H1 (cell line): ENCODE data around the gene ASTN2. TPM values are rescaled to one million over a fixed set of nuclear protein-coding genes. Genes with fewer than 3 reads are reported as not detected.

Source experiments
- CTCF ChIA-PET: fragments of 300-600 bp; sonication (Branson Sonifier 250); formaldehyde crosslinking; loops from one replicate; lab custom pipeline; 2021; ENCODE audit not compliant: partially characterized antibody; lab: Charles Lee
- POLR2A ChIA-PET: fragments of 300-600 bp; sonication (Branson Sonifier 250); formaldehyde crosslinking; loops from one replicate; lab custom pipeline; 2021; ENCODE audit warnings: inconsistent platforms; ENCODE audit not compliant: partially characterized antibody; lab: Charles Lee
- DNase-seq, 2 experiments: peaks; one replicate each; pipeline versions ENCODE4 v3.0.0 to v3.0.0-alpha.2; 2010 to 2022; ENCODE audit warnings: low spot score in 2 of 2, low read depth in 1 of 2, mixed read lengths in 1 of 2
- FAIRE-seq: peaks from 2 replicates; lab custom pipeline; 2011; peaks lifted over from hg19 to GRCh38; lab: Jason Lieb, UNC
- H2AFZ ChIP-seq: 2 replicates; pipeline ENCODE4 v1.8.1; 2012; ENCODE audit warnings: low read length, inconsistent platforms
- H2AK5ac ChIP-seq: 2 replicates; pipeline ENCODE4 v1.6.1; 2013; ENCODE audit warnings: low read depth, low read length
- H2BK120ac ChIP-seq: replicated peaks from 2 replicates; pipeline ENCODE3; 2013; ENCODE audit warnings: low read depth, low read length, inconsistent platforms
- H2BK12ac ChIP-seq: 2 replicates; pipeline ENCODE4 v1.6.1; 2013; ENCODE audit warnings: low read depth, low read length
- H2BK15ac ChIP-seq: 2 replicates; pipeline ENCODE4 v1.6.1; 2013; ENCODE audit warnings: low read length
- H2BK20ac ChIP-seq: 2 replicates; pipeline ENCODE4 v1.6.1; 2013; ENCODE audit warnings: low read length
- H2BK5ac ChIP-seq: 2 replicates; pipeline ENCODE4 v1.6.1; 2013; ENCODE audit warnings: low read depth, low read length
- H3K14ac ChIP-seq: 2 replicates; pipeline ENCODE4 v1.6.1; 2013; ENCODE audit warnings: inconsistent platforms; ENCODE audit not compliant: insufficient read length
- H3K18ac ChIP-seq: 2 replicates; pipeline ENCODE4 v1.6.1; 2013; ENCODE audit warnings: low read length; ENCODE audit errors: extremely low read depth
- H3K23ac ChIP-seq: 2 replicates; pipeline ENCODE4 v1.6.1; 2013; ENCODE audit warnings: inconsistent platforms; ENCODE audit not compliant: insufficient read length
- H3K23me2 ChIP-seq: 2 replicates; pipeline ENCODE4 v1.6.1; 2013; ENCODE audit warnings: low read depth, low read length
- H3K27ac ChIP-seq: 2 replicates; pipeline ENCODE4 v1.6.1; 2011; ENCODE audit warnings: low read depth, low read length, inconsistent platforms
- H3K27me3 ChIP-seq, 4 experiments: replicated peaks in 1 of 4; 1 replicate in 1 of 4; 2 replicates in 3 of 4; pipeline versions ENCODE4 v1.6.1 to v1.8.1; 2011 to 2013; ENCODE audit warnings: low read length in 3 of 4, mild to moderate bottlenecking in 3 of 4, inconsistent platforms in 2 of 4, mixed read lengths in 2 of 4, moderate library complexity in 1 of 4; ENCODE audit not compliant: control insufficient read depth in 3 of 4, insufficient read depth in 3 of 4; ENCODE audit errors: extremely low read depth in 1 of 4
- H3K36me3 ChIP-seq, 4 experiments: 2 replicates each; pipeline versions ENCODE4 v1.6.1 to v1.8.1; 2011 to 2013; ENCODE audit warnings: mild to moderate bottlenecking in 4 of 4, low read length in 3 of 4, moderate library complexity in 2 of 4, control low read depth in 1 of 4, inconsistent platforms in 1 of 4; ENCODE audit not compliant: insufficient read depth in 4 of 4, control insufficient read depth in 2 of 4
- H3K4ac ChIP-seq: replicated peaks from 2 replicates; pipeline ENCODE3; 2013; ENCODE audit warnings: low read length, low read depth, mixed read lengths, inconsistent platforms; ENCODE audit not compliant: insufficient read length
- H3K4me1 ChIP-seq, 4 experiments: replicated peaks in 1 of 4; 1 replicate in 1 of 4; 2 replicates in 3 of 4; pipeline versions ENCODE4 v1.6.1 to v1.8.1; 2011 to 2013; ENCODE audit warnings: low read length in 3 of 4, inconsistent platforms in 2 of 4, mixed read lengths in 1 of 4; ENCODE audit not compliant: insufficient read depth in 4 of 4, control insufficient read depth in 3 of 4
- H3K4me2 ChIP-seq, 2 experiments: 2 replicates each; pipeline versions ENCODE4 v1.6.1 to v1.8.1; 2011 to 2013; ENCODE audit warnings: low read depth in 2 of 2, low read length in 2 of 2, control low read depth in 1 of 2, inconsistent platforms in 1 of 2, mild to moderate bottlenecking in 1 of 2; ENCODE audit not compliant: insufficient read depth in 1 of 2
- H3K4me3 ChIP-seq, 4 experiments: fragments of 200-600, 300-600 bp in 1 of 4; sonication (generic), shearing (Covaris generic), sonication (Bioruptor Twin) in 1 of 4; 2 replicates each; pipeline versions ENCODE4 v1.5.1 to v1.8.1; 2011 to 2016; ENCODE audit warnings: low read length in 4 of 4, low read depth in 3 of 4, control low read depth in 2 of 4, inconsistent platforms in 2 of 4, mild to moderate bottlenecking in 2 of 4, mixed read lengths in 1 of 4, moderate library complexity in 1 of 4; ENCODE audit not compliant: insufficient read depth in 2 of 4; ENCODE audit errors: extremely low read depth in 1 of 4
- H3K56ac ChIP-seq: replicated peaks from 2 replicates; pipeline ENCODE3; 2013; ENCODE audit warnings: low read depth, mild to moderate bottlenecking, mixed read lengths, low read length, inconsistent platforms; ENCODE audit not compliant: insufficient read length
- H3K79me1 ChIP-seq: 2 replicates; pipeline ENCODE4 v1.6.1; 2013; ENCODE audit warnings: low read depth, low read length, control low read depth
- H3K79me2 ChIP-seq, 2 experiments: 2 replicates each; pipeline versions ENCODE4 v1.6.1 to v1.8.1; 2012 to 2013; ENCODE audit warnings: low read length in 2 of 2, mild to moderate bottlenecking in 2 of 2, inconsistent platforms in 1 of 2; ENCODE audit not compliant: insufficient read depth in 2 of 2, control insufficient read depth in 1 of 2
- H3K9ac ChIP-seq, 4 experiments: replicated peaks in 1 of 4; 1 replicate in 1 of 4; 2 replicates in 3 of 4; pipeline versions ENCODE4 v1.6.1 to v1.8.1; 2011 to 2013; ENCODE audit warnings: low read depth in 3 of 4, low read length in 3 of 4, control low read depth in 2 of 4, mild to moderate bottlenecking in 2 of 4, moderate library complexity in 2 of 4, inconsistent platforms in 1 of 4; ENCODE audit errors: extremely low read depth in 1 of 4
- H3K9me3 ChIP-seq, 2 experiments: 2 replicates each; pipeline versions ENCODE4 v1.6.1 to v1.8.1; 2012 to 2013; ENCODE audit warnings: mild to moderate bottlenecking in 2 of 2, moderate library complexity in 2 of 2, control low read depth in 1 of 2, inconsistent platforms in 1 of 2, low read depth in 1 of 2, low read length in 1 of 2, mixed read lengths in 1 of 2; ENCODE audit not compliant: insufficient read depth in 2 of 2
- H4K20me1 ChIP-seq, 2 experiments: replicated peaks in 1 of 2; 2 replicates each; pipeline versions ENCODE3 to v1.8.1; 2011 to 2013; ENCODE audit warnings: inconsistent platforms in 2 of 2, low read length in 2 of 2, mild to moderate bottlenecking in 1 of 2; ENCODE audit not compliant: insufficient read depth in 2 of 2, control insufficient read depth in 1 of 2
- H4K5ac ChIP-seq: 2 replicates; pipeline ENCODE4 v1.6.1; 2013; ENCODE audit warnings: low read length, low read depth, mixed read lengths, inconsistent platforms; ENCODE audit not compliant: insufficient read length
- H4K8ac ChIP-seq: 2 replicates; pipeline ENCODE4 v1.8.0; 2013; ENCODE audit warnings: mild to moderate bottlenecking, moderate library complexity, low read length, inconsistent platforms; ENCODE audit not compliant: insufficient read depth; ENCODE audit errors: extremely low read depth
- H4K91ac ChIP-seq: replicated peaks from 2 replicates; pipeline ENCODE3; 2013; ENCODE audit warnings: low read length, mixed read lengths, inconsistent platforms; ENCODE audit not compliant: insufficient read length
- BACH1 ChIP-seq: IDR thresholded peaks from 2 replicates; pipeline ENCODE4 v1.6.1; 2012; ENCODE audit warnings: low read length, improper control_type of control experiment
- E2F6 ChIP-seq: IDR thresholded peaks from 2 replicates; pipeline ENCODE4 v1.6.1; 2012; ENCODE audit warnings: inconsistent platforms
- EGR1 ChIP-seq: IDR thresholded peaks from 2 replicates; pipeline ENCODE4 v1.6.1; 2011; ENCODE audit warnings: low read depth, low read length, borderline replicate concordance
- NRF1 ChIP-seq: IDR thresholded peaks from 2 replicates; pipeline ENCODE4 v1.6.1; 2011; ENCODE audit warnings: mild to moderate bottlenecking, low read depth, low read length, improper control_type of control experiment
- SP1 ChIP-seq: IDR thresholded peaks from 2 replicates; pipeline ENCODE4 v1.6.1; 2011; ENCODE audit warnings: low read depth, low read length
- TAF7 ChIP-seq: optimal IDR thresholded peaks from 2 replicates; pipeline ENCODE3; 2011; ENCODE audit warnings: low read depth, mild to moderate bottlenecking, inconsistent platforms, low read length, moderate library complexity, borderline replicate concordance
- TEAD4 ChIP-seq: IDR thresholded peaks from 2 replicates; pipeline ENCODE4 v1.6.1; 2012; ENCODE audit warnings: low read depth, low read length, inconsistent platforms, mixed read lengths
- WGBS, 2 experiments: shearing (Covaris generic) in 1 of 2; methylation state at CpG; one replicate each; pipeline versions ENCODE4 v1.1.6 to v1.1.7; 2013 to 2015; ENCODE audit warnings: low lambda C conversion rate in 2 of 2, mixed read lengths in 2 of 2, inconsistent platforms in 1 of 2, low coverage in 1 of 2, missing lambda C conversion rate in 1 of 2; ENCODE audit not compliant: insufficient replicate concordance in 2 of 2, insufficient coverage in 1 of 2, insufficient read length in 1 of 2; ENCODE audit errors: extremely low coverage in 1 of 2, missing lambda C conversion rate in 1 of 2; 5-methylcytosine and 5-hydroxymethylcytosine counted together
- polyA plus RNA-seq, 7 experiments: library from polyadenylated mRNA; depleted of rRNA in 3 of 7; stranded (reverse) in 5 of 7; unstranded in 2 of 7; fragments of >200 nt in 5 of 7; fragments of 200-250 nt in 2 of 7; gene quantifications; 1 replicate in 5 of 7; 2 replicates in 1 of 7; 4 replicates in 1 of 7; pipeline versions ENCODE4 v1.2.1 to v1.2.3, GENCODE V29; 2011 to 2013; ENCODE audit warnings: missing spikeins in 2 of 7, mixed read lengths in 2 of 7
- total RNA-seq: library from RNA; stranded (reverse); fragmentation: NEBNext Ultra II Directional; extraction: Animal tissue kit (Norgen Biotek cat#: 25700); gene quantifications from 2 replicates; pipeline ENCODE4 v1.2.1, GENCODE V29; 2021

Gene ASTN2
- total and polyA plus RNA-seq, 2 of the 8 experiments (the other 6 are each of a cell fraction or from before 2014, with no cell fraction given): 8.2 to 13.7 TPM

- no peak overlapping the region for H2AFZ ChIP-seq
- no peak overlapping the region; a peak in 1 of 4 replicates for H3K4me2 ChIP-seq
- no peaks in the 10 kb centered on the region for H3K27me3 ChIP-seq
- H3K4ac ChIP-seq: no peak overlapping the region
- WGBS, 2 experiments: 71% methylated on average over 1 of the region's 1 CpG; no CpG with 5 or more reads in 1 of the 2 experiments
- H3K36me3 ChIP-seq: no peaks in the 10 kb centered on the region
- H3K14ac ChIP-seq: no peak overlapping the region
- no peak overlapping the region for H3K56ac ChIP-seq
- H3K23me2 ChIP-seq: no peaks in the 10 kb centered on the region; the same call in 1 of the 2 replicates
- no peak overlapping the region; the same call in 1 of the 2 replicates for H2BK5ac ChIP-seq
- POLR2A ChIA-PET: no interaction called here
- no peak overlapping the region for H3K18ac ChIP-seq
- H4K91ac ChIP-seq: no peak overlapping the region
- FAIRE-seq (no peak), DNase-seq (no peak)
- no peak overlapping the region for H4K5ac ChIP-seq
- CTCF ChIA-PET: no interaction called here
- H2BK12ac ChIP-seq: peak overlapping the region; percentile 60; the same call in 1 of the 2 replicates
- no peak overlapping the region for H2BK120ac ChIP-seq
- H3K79me2 ChIP-seq: no peaks in the 10 kb centered on the region
- TF ChIP-seq E2F6 (no peak), BACH1 (no peak), SP1 (no peak), NRF1 (no peak), EGR1 (no peak), TAF7 (no peak), TEAD4 (no peak)
- TF ChIP-seq, all 59 proteins: peak for 0
- Histone ChIP-seq H4K8ac (no peak overlapping the region), H3K27ac (no peak overlapping the region), H3K23ac (no peak overlapping the region), H2BK15ac (no peak overlapping the region), H3K79me1 (no peaks in the 10 kb centered on the region), H3K4me1 (peaks cover under 1 to 11% (median 4%) of the 10 kb centered on the region in 4 experiments; a peak in 4 of 7 replicates), H2BK20ac (peak overlapping the region; percentile 53; the same call in 1 of the 2 replicates), H4K20me1 (no peaks in the 10 kb centered on the region), H3K4me3 (no peak overlapping the region), H3K9ac (no peak overlapping the region), H3K9me3 (no peaks in the 10 kb centered on the region), H2AK5ac (no peak overlapping the region; the same call in 1 of the 2 replicates)
Observed at GRCh38 chr9:116990592-116990991, 424.3 kb downstream of the ASTN2 start.
